ENCODE data around the gene NRDC.

GRCh38 chr1:51842261-51842660 is 36.3 kb downstream of the NRDC start:
- TF ChIP-seq, protein P1, sequence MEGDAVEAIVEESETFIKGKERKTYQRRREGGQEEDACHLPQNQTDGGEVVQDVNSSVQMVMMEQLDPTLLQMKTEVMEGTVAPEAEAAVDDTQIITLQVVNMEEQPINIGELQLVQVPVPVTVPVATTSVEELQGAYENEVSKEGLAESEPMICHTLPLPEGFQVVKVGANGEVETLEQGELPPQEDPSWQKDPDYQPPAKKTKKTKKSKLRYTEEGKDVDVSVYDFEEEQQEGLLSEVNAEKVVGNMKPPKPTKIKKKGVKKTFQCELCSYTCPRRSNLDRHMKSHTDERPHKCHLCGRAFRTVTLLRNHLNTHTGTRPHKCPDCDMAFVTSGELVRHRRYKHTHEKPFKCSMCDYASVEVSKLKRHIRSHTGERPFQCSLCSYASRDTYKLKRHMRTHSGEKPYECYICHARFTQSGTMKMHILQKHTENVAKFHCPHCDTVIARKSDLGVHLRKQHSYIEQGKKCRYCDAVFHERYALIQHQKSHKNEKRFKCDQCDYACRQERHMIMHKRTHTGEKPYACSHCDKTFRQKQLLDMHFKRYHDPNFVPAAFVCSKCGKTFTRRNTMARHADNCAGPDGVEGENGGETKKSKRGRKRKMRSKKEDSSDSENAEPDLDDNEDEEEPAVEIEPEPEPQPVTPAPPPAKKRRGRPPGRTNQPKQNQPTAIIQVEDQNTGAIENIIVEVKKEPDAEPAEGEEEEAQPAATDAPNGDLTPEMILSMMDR (IDR thresholded peaks at IDR 0.05), result no peak
- no peak for TF ChIP-seq POLR2A (IDR thresholded peaks at IDR 0.05)
- no peak for TF ChIP-seq EP300 (IDR thresholded peaks at IDR 0.05)

All from tibial nerve (tissue), 4 donors.